ENCODE data around the gene CD4.

Gene CD4

DNA sequence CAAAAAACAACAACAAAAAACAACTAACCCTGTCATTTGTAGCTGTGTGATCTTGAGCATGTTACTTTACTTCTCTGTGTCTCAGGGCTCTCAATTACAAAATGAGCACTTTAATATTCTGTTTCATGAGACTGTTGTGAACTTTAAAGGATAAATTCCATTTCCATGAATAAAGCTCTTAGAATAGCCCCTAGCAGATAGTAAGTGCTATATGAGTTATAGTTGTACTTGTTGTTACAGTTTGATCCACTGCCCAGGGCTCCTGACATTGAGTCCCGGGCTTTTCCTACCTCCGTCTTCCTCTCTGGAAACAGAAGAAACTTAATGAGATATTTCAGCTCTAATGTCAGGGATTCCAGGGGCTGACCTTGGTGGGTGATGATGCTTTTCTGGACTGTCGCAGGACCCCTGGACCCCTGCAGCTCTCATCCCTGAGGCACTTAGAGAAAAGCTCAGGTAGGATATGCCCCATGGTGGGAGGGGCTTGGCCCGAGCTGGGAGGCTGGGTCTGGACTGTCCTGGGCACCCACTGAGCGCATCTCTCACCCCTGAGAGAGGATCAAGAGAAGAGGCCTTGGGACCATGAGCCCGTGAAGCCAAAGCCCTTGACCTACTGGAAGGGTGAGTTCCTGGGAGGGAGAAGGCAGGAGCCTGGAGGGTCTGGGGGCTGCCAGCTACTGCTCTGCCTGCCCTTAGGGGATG lies 44.0 kb downstream of the CD4 start:
- Histone ChIP-seq H3K9ac (ENCODE audit: low read depth in 1 of 2, low read length in 2 of 2) (no peak overlapping the region), H3K27me3 (ENCODE audit: control insufficient read depth in 1 of 2, insufficient read depth in 2 of 2, low read length in 2 of 2) (peaks cover 0 to 3% of the 10 kb centered on the region in 2 donors), H3K4me1 (ENCODE audit: control insufficient read depth in 1 of 2, insufficient read depth in 2 of 2, low read length in 2 of 2) (peaks cover 5 to 17% of the 10 kb centered on the region in 2 donors), H3K4me3 (ENCODE audit: low read depth in 1 of 2, low read length in 2 of 2) (no peak overlapping the region), H3K36me3 (ENCODE audit: control insufficient read depth in 1 of 2, insufficient read depth in 2 of 2, low read length in 2 of 2) (peaks cover 0 to 18% of the 10 kb centered on the region in 2 donors), H3K27ac (ENCODE audit: low read depth, low read length) (no peak overlapping the region), H3K9me3 (ENCODE audit: control insufficient read depth in 1 of 2, low read length in 2 of 2) (no peaks in the 10 kb centered on the region)

- Histone ChIP-seq H3K27ac (ENCODE audit: low read depth, low read length) (no peak overlapping the region), H3K4me3 (ENCODE audit: low read depth in 1 of 2, low read length in 2 of 2) (no peak overlapping the region), H3K9me3 (ENCODE audit: control insufficient read depth in 1 of 2, low read length in 2 of 2) (no peaks in the 10 kb centered on the region), H3K36me3 (ENCODE audit: control insufficient read depth in 1 of 2, insufficient read depth in 2 of 2, low read length in 2 of 2) (peaks cover 0 to 20% of the 10 kb centered on the region in 2 donors), H3K4me1 (ENCODE audit: control insufficient read depth in 1 of 2, insufficient read depth in 2 of 2, low read length in 2 of 2) (peaks cover 5 to 11% of the 10 kb centered on the region in 2 donors), H3K27me3 (ENCODE audit: control insufficient read depth in 1 of 2, insufficient read depth in 2 of 2, low read length in 2 of 2) (peaks cover 0 to 2% of the 10 kb centered on the region in 2 donors), H3K9ac (ENCODE audit: low read depth in 1 of 2, low read length in 2 of 2) (no peak overlapping the region)
Observed at GRCh38 chr12:6834254-6834653, 44.9 kb downstream of the CD4 start.

DNA sequence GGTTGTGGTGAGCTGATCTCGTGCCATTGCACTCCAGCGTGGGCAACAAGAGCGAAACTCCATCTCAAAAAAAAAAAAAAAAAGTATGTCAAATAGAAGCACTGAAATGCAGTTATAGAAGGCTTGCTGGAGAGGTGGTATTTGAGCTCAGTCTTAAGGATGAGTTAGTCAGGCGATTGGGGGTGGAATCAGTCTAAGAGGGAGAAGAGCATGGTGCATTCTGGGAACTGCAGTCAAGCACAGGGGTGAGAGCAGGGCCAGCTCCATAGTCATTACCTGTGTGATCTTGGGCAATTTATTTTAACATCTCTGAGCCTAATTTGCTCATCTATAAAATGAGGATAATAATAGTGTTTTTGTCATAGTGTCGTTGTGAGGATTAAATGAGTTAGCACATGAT lies 45.5 kb downstream of the CD4 start:
- Histone ChIP-seq H3K9me3 (ENCODE audit: control insufficient read depth in 1 of 2, low read length in 2 of 2) (no peaks in the 10 kb centered on the region), H3K4me1 (ENCODE audit: control insufficient read depth in 1 of 2, insufficient read depth in 2 of 2, low read length in 2 of 2) (peaks cover 0 to 5% of the 10 kb centered on the region in 2 donors), H3K27me3 (ENCODE audit: control insufficient read depth in 1 of 2, insufficient read depth in 2 of 2, low read length in 2 of 2) (no peaks in the 10 kb centered on the region), H3K9ac (ENCODE audit: low read depth in 1 of 2, low read length in 2 of 2) (no peak overlapping the region), H3K36me3 (ENCODE audit: control insufficient read depth in 1 of 2, insufficient read depth in 2 of 2, low read length in 2 of 2) (peaks cover 0 to 22% of the 10 kb centered on the region in 2 donors), H3K4me3 (ENCODE audit: low read depth in 1 of 2, low read length in 2 of 2) (no peak overlapping the region), H3K27ac (ENCODE audit: low read depth, low read length) (no peak overlapping the region)

- Histone ChIP-seq H3K27me3 (ENCODE audit: control insufficient read depth in 1 of 2, insufficient read depth in 2 of 2, low read length in 2 of 2) (no peaks in the 10 kb centered on the region), H3K4me1 (ENCODE audit: control insufficient read depth in 1 of 2, insufficient read depth in 2 of 2, low read length in 2 of 2) (peaks cover 0 to 4% of the 10 kb centered on the region in 2 donors), H3K27ac (ENCODE audit: low read depth, low read length) (no peak overlapping the region), H3K9me3 (ENCODE audit: control insufficient read depth in 1 of 2, low read length in 2 of 2) (no peaks in the 10 kb centered on the region), H3K9ac (ENCODE audit: low read depth in 1 of 2, low read length in 2 of 2) (no peak overlapping the region), H3K4me3 (ENCODE audit: low read depth in 1 of 2, low read length in 2 of 2) (no peak overlapping the region), H3K36me3 (ENCODE audit: control insufficient read depth in 1 of 2, insufficient read depth in 2 of 2, low read length in 2 of 2) (peaks cover 0 to 19% of the 10 kb centered on the region in 2 donors)
Observed at GRCh38 chr12:6836851-6837250, 47.5 kb downstream of the CD4 start.

DNA sequence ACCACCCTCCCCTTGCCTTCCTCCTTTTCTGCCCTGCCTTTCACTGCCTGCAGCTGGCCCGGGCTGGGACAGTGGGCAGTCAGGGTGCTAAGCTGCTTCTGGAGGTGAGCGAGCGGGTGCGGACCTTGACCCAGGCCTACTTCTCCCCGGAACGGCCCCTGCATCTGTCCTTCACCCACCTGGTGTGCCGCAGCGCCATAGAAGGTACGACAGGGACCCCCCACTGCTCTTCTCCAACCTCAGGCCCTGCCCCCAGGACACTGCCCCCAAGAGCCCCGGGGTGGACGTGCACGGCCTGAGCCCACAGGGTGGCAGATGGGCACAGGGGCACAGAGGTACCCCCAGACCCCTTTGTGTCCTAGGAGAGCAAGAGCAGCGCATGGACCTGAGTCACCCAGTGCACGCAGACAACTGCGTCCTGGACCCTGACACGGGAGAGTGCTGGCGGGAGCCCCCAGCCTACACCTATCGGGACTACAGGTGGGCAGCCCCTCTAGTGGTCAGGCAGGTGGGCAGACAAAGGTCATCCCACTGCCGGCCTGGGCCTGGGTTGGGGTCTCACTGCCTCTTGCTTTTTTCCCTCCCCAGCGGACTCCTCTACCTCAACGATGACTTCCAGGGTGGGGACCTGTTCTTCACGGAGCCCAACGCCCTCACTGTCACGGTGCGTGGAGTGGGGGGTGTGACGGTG lies 48.2 kb downstream of the CD4 start:
- H3K9ac ChIP-seq (ENCODE audit: low read depth in 1 of 2, low read length in 2 of 2): no peak overlapping the region
- peaks cover 0 to 7% of the 10 kb centered on the region in 2 donors for H3K4me1 ChIP-seq (ENCODE audit: control insufficient read depth in 1 of 2, insufficient read depth in 2 of 2, low read length in 2 of 2)
- no peak overlapping the region for H3K27ac ChIP-seq (ENCODE audit: low read depth, low read length)
- H3K36me3 ChIP-seq (ENCODE audit: control insufficient read depth in 1 of 2, insufficient read depth in 2 of 2, low read length in 2 of 2): peaks cover 0 to 19% of the 10 kb centered on the region in 2 donors
- no peaks in the 10 kb centered on the region for H3K27me3 ChIP-seq (ENCODE audit: control insufficient read depth in 1 of 2, insufficient read depth in 2 of 2, low read length in 2 of 2)
- no peaks in the 10 kb centered on the region for H3K9me3 ChIP-seq (ENCODE audit: control insufficient read depth in 1 of 2, low read length in 2 of 2)
- H3K4me3 ChIP-seq (ENCODE audit: low read depth in 1 of 2, low read length in 2 of 2): no peak overlapping the region

DNA sequence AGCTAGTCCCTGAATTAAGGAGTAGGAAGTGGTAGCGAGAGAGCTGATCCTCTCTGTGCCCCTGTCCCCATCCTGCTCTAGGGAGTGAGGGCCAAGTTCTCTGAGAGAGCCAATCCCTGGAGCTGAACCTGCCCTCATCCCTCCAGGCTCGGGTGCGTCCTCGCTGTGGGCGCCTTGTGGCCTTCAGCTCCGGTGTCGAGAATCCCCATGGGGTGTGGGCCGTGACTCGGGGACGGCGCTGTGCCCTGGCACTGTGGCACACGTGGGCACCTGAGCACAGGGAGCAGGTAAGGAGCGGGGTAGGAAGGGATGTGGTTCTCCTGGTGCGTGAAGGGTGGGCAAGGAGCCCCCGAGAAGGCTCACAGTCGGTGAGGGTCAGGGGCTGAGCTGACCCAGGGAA lies 49.5 kb downstream of the CD4 start:
- Histone ChIP-seq H3K9me3 (ENCODE audit: control insufficient read depth in 1 of 2, low read length in 2 of 2) (no peaks in the 10 kb centered on the region), H3K4me3 (ENCODE audit: low read depth in 1 of 2, low read length in 2 of 2) (no peak overlapping the region), H3K27ac (ENCODE audit: low read depth, low read length) (no peak overlapping the region), H3K4me1 (ENCODE audit: control insufficient read depth in 1 of 2, insufficient read depth in 2 of 2, low read length in 2 of 2) (peaks cover 0 to 15% of the 10 kb centered on the region in 2 donors), H3K9ac (ENCODE audit: low read depth in 1 of 2, low read length in 2 of 2) (no peak overlapping the region), H3K27me3 (ENCODE audit: control insufficient read depth in 1 of 2, insufficient read depth in 2 of 2, low read length in 2 of 2) (no peaks in the 10 kb centered on the region), H3K36me3 (ENCODE audit: control insufficient read depth in 1 of 2, insufficient read depth in 2 of 2, low read length in 2 of 2) (peaks cover 0 to 16% of the 10 kb centered on the region in 2 donors)

DNA sequence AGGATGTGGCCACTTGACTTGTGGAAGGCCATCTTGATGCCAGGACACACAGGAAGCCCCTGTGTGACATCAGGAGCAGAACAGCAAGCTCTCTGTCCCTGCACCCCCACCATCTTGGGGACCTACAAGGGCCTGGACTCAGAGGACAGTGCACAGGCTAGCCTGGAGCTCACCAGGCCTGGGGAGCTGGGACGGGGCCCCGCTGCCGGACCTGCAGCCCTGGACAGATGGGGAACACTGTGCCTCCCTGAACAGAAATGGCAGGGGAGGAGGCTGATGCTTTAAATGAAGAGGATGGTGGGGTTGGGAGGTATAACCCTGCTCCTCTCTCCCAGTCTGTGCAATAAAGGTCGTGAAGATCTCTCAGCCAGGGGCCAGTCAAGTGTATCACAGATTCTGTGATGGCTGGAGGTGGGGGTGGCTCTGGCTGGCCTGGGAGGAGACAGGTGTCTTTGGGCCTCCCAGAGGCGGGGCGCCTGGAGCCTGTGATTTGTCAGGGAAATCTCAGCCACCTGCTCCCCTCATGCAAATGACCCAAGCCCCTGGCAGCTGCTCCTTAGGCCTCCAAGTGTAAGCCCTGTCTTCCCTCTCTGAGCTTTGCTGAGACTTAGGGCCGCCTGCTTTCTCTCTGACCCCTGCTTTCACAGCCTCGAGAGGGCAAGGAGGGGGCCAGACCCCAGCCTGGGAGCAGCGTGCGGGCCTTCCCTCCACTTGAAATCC lies 50.3 kb downstream of the CD4 start:
- Histone ChIP-seq H3K36me3 (ENCODE audit: control insufficient read depth in 1 of 2, insufficient read depth in 2 of 2, low read length in 2 of 2) (peaks cover 0 to 12% of the 10 kb centered on the region in 2 donors), H3K27ac (ENCODE audit: low read depth, low read length) (no peak overlapping the region), H3K9ac (ENCODE audit: low read depth in 1 of 2, low read length in 2 of 2) (no peak overlapping the region), H3K9me3 (ENCODE audit: control insufficient read depth in 1 of 2, low read length in 2 of 2) (no peaks in the 10 kb centered on the region), H3K4me3 (ENCODE audit: low read depth in 1 of 2, low read length in 2 of 2) (no peak overlapping the region), H3K27me3 (ENCODE audit: control insufficient read depth in 1 of 2, insufficient read depth in 2 of 2, low read length in 2 of 2) (no peaks in the 10 kb centered on the region), H3K4me1 (ENCODE audit: control insufficient read depth in 1 of 2, insufficient read depth in 2 of 2, low read length in 2 of 2) (peaks cover 0 to 15% of the 10 kb centered on the region in 2 donors)

- Histone ChIP-seq H3K27me3 (ENCODE audit: control insufficient read depth in 1 of 2, insufficient read depth in 2 of 2, low read length in 2 of 2) (no peaks in the 10 kb centered on the region), H3K4me1 (ENCODE audit: control insufficient read depth in 1 of 2, insufficient read depth in 2 of 2, low read length in 2 of 2) (peaks cover 0 to 15% of the 10 kb centered on the region in 2 donors), H3K4me3 (ENCODE audit: low read depth in 1 of 2, low read length in 2 of 2) (no peak overlapping the region), H3K36me3 (ENCODE audit: control insufficient read depth in 1 of 2, insufficient read depth in 2 of 2, low read length in 2 of 2) (peaks cover 0 to 12% of the 10 kb centered on the region in 2 donors), H3K9me3 (ENCODE audit: control insufficient read depth in 1 of 2, low read length in 2 of 2) (no peaks in the 10 kb centered on the region), H3K9ac (ENCODE audit: low read depth in 1 of 2, low read length in 2 of 2) (no peak overlapping the region), H3K27ac (ENCODE audit: low read depth, low read length) (no peak overlapping the region)
Observed at GRCh38 chr12:6840330-6840729, 51.0 kb downstream of the CD4 start.

DNA sequence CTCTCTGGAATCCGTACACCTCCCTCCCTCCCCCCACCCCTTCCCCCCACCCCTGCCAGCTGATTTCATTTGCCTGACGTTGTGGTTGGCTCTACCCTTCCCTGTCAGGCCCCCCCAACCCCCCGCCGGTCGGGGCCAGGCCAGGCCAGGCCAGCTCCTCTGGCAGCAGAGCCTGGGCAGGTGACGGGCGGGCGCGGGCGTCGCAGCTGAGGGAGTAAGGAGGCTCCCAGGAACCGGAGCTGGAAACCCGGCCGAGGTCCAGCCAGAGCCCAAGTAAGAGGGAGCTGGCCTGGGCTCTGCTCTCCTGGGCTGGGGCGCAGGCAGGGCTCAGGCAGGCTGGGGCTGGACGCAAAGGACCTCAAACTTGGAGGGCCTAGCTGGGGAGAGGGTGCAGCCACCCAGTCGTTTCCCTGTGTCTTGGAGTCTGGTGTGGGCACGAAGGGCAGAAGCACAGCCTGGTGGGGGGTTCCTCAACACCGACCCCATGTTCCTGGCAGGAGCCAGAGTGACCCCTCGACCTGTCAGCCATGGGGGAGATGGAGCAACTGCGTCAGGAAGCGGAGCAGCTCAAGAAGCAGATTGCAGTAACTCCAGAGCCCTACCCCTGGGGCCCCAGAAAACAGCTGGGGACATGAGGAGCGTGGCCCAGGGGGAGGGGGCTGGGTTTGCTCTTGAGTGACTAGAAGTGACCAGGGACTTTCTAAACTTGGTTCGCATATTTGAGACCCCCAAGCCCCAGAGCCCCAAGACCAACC lies 51.6 kb downstream of the CD4 start, which contains the start of gene GNB3:
GNB3 (plus strand) TSS at position 165 of the 755 bp plus-strand sequence; CDS start at position 528, 363 bp downstream.
- H3K4me1 ChIP-seq (ENCODE audit: control insufficient read depth in 1 of 2, insufficient read depth in 2 of 2, low read length in 2 of 2): peaks cover 0 to 15% of the 10 kb centered on the region in 2 donors
- no peaks in the 10 kb centered on the region for H3K27me3 ChIP-seq (ENCODE audit: control insufficient read depth in 1 of 2, insufficient read depth in 2 of 2, low read length in 2 of 2)
- H3K9ac ChIP-seq (ENCODE audit: low read depth in 1 of 2, low read length in 2 of 2): no peak within 1 kb of the TSS
- H3K4me3 ChIP-seq (ENCODE audit: low read depth in 1 of 2, low read length in 2 of 2): no peak within 1 kb of the TSS
- H3K36me3 ChIP-seq (ENCODE audit: control insufficient read depth in 1 of 2, insufficient read depth in 2 of 2, low read length in 2 of 2): peaks cover 0 to 12% of the 10 kb centered on the region in 2 donors
- H3K9me3 ChIP-seq (ENCODE audit: control insufficient read depth in 1 of 2, low read length in 2 of 2): no peaks in the 10 kb centered on the region
- peak within 1 kb of the TSS; percentile 7 for H3K27ac ChIP-seq (ENCODE audit: low read depth, low read length)

All from duodenal mucosa (tissue), 2 donors.